GM12878 (cell line): ENCODE data around the gene GALNT18. TPM values are rescaled to one million over a fixed set of nuclear protein-coding genes. Genes with fewer than 3 reads are reported as not detected.
A peak's percentile ranks its signal among the peaks of the same experiment; 100 is the strongest.

Experiments
- ATAC-seq: fragments of 200-7000 bp; cut with Tn5 transposase; 3 replicates; pipeline ENCODE4 v1.9.1; 2020; ENCODE audit warnings: mild to moderate bottlenecking, moderate library complexity
- BruUV-seq: library from RNA; stranded (reverse); fragments of 400-500 nt; replicated peaks from 2 replicates; lab custom pipeline; 2021; lab: Mats Ljungman, UMichigan
- CTCF ChIA-PET: fragments of 300-600 bp; sonication (Branson Sonifier 250); formaldehyde crosslinking; extraction: SDS; loops from one replicate; lab custom pipeline; 2021; ENCODE audit warnings: inconsistent platforms; lab: Yijun Ruan, JAX
- POLR2A ChIA-PET: fragments of 350-600 bp; formaldehyde crosslinking; extraction: SDS; loops from one replicate; lab custom pipeline; 2021; ENCODE audit warnings: inconsistent platforms; lab: Charles Lee
- RAD21 ChIA-PET: fragments of 300-600 bp; sonication (Branson Sonifier 250); formaldehyde crosslinking; loops from one replicate; lab custom pipeline; 2023; ENCODE audit warnings: antibody characterized with exemption; ENCODE audit not compliant: unreplicated experiment; lab: Charles Lee
- SMC1A ChIA-PET: fragments of 300-600 bp; sonication (Branson Sonifier 250); formaldehyde crosslinking; loops from one replicate; lab custom pipeline; 2023; ENCODE audit not compliant: unreplicated experiment, uncharacterized antibody; lab: Charles Lee
- DNase-seq: peaks from one replicate; pipeline ENCODE4 v3.0.0-alpha.2; 2011; ENCODE audit warnings: low read depth, low spot score
- FAIRE-seq: peaks from 3 replicates; lab custom pipeline; 2011; peaks lifted over from hg19 to GRCh38; lab: Jason Lieb, UNC
- H2AFZ ChIP-seq: 2 replicates; pipeline ENCODE4 v1.6.0; 2011; ENCODE audit warnings: low read depth, low read length, control low read depth; ENCODE audit not compliant: control insufficient read depth
- H3K27ac ChIP-seq: 2 replicates; pipeline ENCODE4 v1.5.1; 2011; ENCODE audit warnings: control low read depth; ENCODE audit not compliant: control insufficient read depth, insufficient read depth
- H3K27me3 ChIP-seq, 2 experiments: replicated peaks in 1 of 2; 2 replicates each; pipeline versions ENCODE4 v1.6.0 to v1.6.1; 2011; ENCODE audit warnings: low read length in 1 of 2; ENCODE audit not compliant: control insufficient read depth in 2 of 2, insufficient read depth in 2 of 2
- H3K36me3 ChIP-seq, 2 experiments: 2 replicates each; pipeline ENCODE4 v1.5.1; 2011; ENCODE audit warnings: low read length in 1 of 2; ENCODE audit not compliant: control insufficient read depth in 2 of 2, insufficient read depth in 2 of 2
- H3K4me1 ChIP-seq: 2 replicates; pipeline ENCODE4 v1.6.1; 2011; ENCODE audit warnings: mild to moderate bottlenecking, low read length, moderate library complexity, mixed read lengths; ENCODE audit not compliant: control insufficient read depth, insufficient read depth
- H3K4me2 ChIP-seq: 2 replicates; pipeline ENCODE4 v1.6.0; 2011; ENCODE audit warnings: control low read depth; ENCODE audit not compliant: control insufficient read depth, insufficient read depth
- H3K4me3 ChIP-seq: fragments of 200-600 bp; sonication (generic); 2 replicates; pipeline ENCODE4 v1.5.1; 2016
- H3K79me2 ChIP-seq: 2 replicates; pipeline ENCODE4 v1.6.0; 2011; ENCODE audit warnings: low read length; ENCODE audit not compliant: control insufficient read depth, insufficient read depth
- H3K9ac ChIP-seq: 2 replicates; pipeline ENCODE4 v1.8.0; 2011; ENCODE audit warnings: low read length, control low read depth, mixed read lengths; ENCODE audit not compliant: control insufficient read depth, insufficient read depth
- H3K9me3 ChIP-seq: replicated peaks from 3 replicates; pipeline ENCODE4 v1.5.1; 2011; ENCODE audit warnings: mild to moderate bottlenecking, low read length; ENCODE audit not compliant: control insufficient read depth, insufficient read depth
- H4K20me1 ChIP-seq: 2 replicates; pipeline ENCODE4 v1.6.0; 2011; ENCODE audit not compliant: control insufficient read depth, insufficient read depth
- ATF7 ChIP-seq: fragments of 450-650 bp; IDR thresholded peaks from 2 replicates; pipeline ENCODE4 v1.6.1; 2016; ENCODE audit warnings: low read depth, mild to moderate bottlenecking
- BHLHE40 ChIP-seq, 2 experiments: fragments of 450-650 bp in 1 of 2; IDR thresholded peaks; 2 replicates each; pipeline ENCODE4 v1.6.1; 2011 to 2017; ENCODE audit warnings: low read depth in 2 of 2, borderline replicate concordance in 1 of 2, improper control_type of control experiment in 1 of 2, low read length in 1 of 2, mild to moderate bottlenecking in 1 of 2
- ELK1 ChIP-seq: IDR thresholded peaks from 2 replicates; pipeline ENCODE4 v1.6.1; 2012; ENCODE audit warnings: low read depth, low read length, improper control_type of control experiment
- HDAC2 ChIP-seq: fragments of 200-600 bp; sonication (generic); IDR thresholded peaks from 2 replicates; pipeline ENCODE4 v1.6.1; 2017
- LARP7 ChIP-seq: fragments of 450-650 bp; IDR thresholded peaks from 2 replicates; pipeline ENCODE4 v1.6.1; 2017; ENCODE audit warnings: mild to moderate bottlenecking
- MAX ChIP-seq: IDR thresholded peaks from 2 replicates; pipeline ENCODE4 v1.6.1; 2012; ENCODE audit warnings: low read depth, low read length, improper control_type of control experiment
- MEF2B ChIP-seq: fragments of 450-650 bp; IDR thresholded peaks from 2 replicates; pipeline ENCODE4 v1.6.1; 2018; ENCODE audit warnings: mild to moderate bottlenecking, moderate library complexity; ENCODE audit not compliant: partially characterized antibody, poor library complexity, severe bottlenecking
- NR2F1 ChIP-seq: fragments of 450-650 bp; conservative IDR thresholded peaks from 2 replicates; pipeline ENCODE4 v1.6.1; 2017; ENCODE audit warnings: mild to moderate bottlenecking
- POLR2AphosphoS5 ChIP-seq: IDR thresholded peaks from 2 replicates; pipeline ENCODE4 v1.6.1; 2011; ENCODE audit warnings: mild to moderate bottlenecking, low read length, inconsistent platforms
- SMAD1 ChIP-seq: fragments of 450-650 bp; IDR thresholded peaks from 2 replicates; pipeline ENCODE4 v1.6.1; 2018; ENCODE audit warnings: mild to moderate bottlenecking, low read depth; ENCODE audit not compliant: partially characterized antibody
- SREBF1 ChIP-seq: IDR thresholded peaks from 2 replicates; pipeline ENCODE4 v1.6.1; 2012; ENCODE audit warnings: mild to moderate bottlenecking, low read length
- STAT1 ChIP-seq: fragments of 450-650 bp; conservative IDR thresholded peaks from 2 replicates; pipeline ENCODE4 v1.6.1; 2014; ENCODE audit warnings: antibody characterized with exemption, mild to moderate bottlenecking
- ZBED1 ChIP-seq: IDR thresholded peaks from 2 replicates; pipeline ENCODE4 v1.6.1; 2016; ENCODE audit warnings: borderline replicate concordance
- ZNF622 ChIP-seq: fragments of 450-650 bp; IDR thresholded peaks from 2 replicates; pipeline ENCODE4 v1.6.1; 2017; ENCODE audit warnings: mild to moderate bottlenecking, inconsistent platforms
- ZZZ3 ChIP-seq: IDR thresholded peaks from 2 replicates; pipeline ENCODE4 v1.6.1; 2011; ENCODE audit warnings: low read depth; ENCODE audit not compliant: control insufficient read depth, insufficient read length
- WGBS: methylation state at CpG from one replicate; pipeline ENCODE4 v1.1.6; 2016; ENCODE audit warnings: low lambda C conversion rate; ENCODE audit not compliant: insufficient replicate concordance, insufficient coverage; ENCODE audit errors: missing lambda C conversion rate; 5-methylcytosine and 5-hydroxymethylcytosine counted together
- in situ Hi-C: fragments of 300-500 bp; cut with MboI; formaldehyde crosslinking; loops from 9 replicates; pipeline ENCODE4 v1.14.3; 2018; ENCODE audit warnings: mixed read lengths
- intact Hi-C: fragments of 100-400 bp; cut with micrococcal nuclease; formaldehyde crosslinking; loops from one replicate; pipeline ENCODE4 v1.14.2; 2022; ENCODE audit not compliant: unreplicated experiment
- polyA plus RNA-seq, 11 experiments: library from polyadenylated mRNA; depleted of rRNA in 4 of 11; unstranded in 6 of 11; stranded (reverse) in 5 of 11; fragments of >200 nt; fragmentation: Nextera tagmentation in 4 of 11; fragmentation: Illumina TruSeq in 1 of 11; extraction: Ambion mirVana in 4 of 11; extraction: Trizol in 1 of 11; gene quantifications; 1 replicate in 1 of 11; 2 replicates in 10 of 11; pipeline versions ENCODE4 v1.2.1 to v1.2.3, GENCODE V29; 2011 to 2016; ENCODE audit warnings: inconsistent platforms in 2 of 11, missing spikeins in 2 of 11, low read depth in 1 of 11
- total RNA-seq, 4 experiments: library from RNA; depleted of rRNA in 3 of 4; stranded (reverse); fragments of >200 nt in 3 of 4; fragmentation: Illumina TruSeq in 1 of 4; extraction: Trizol in 1 of 4; gene quantifications; 2 replicates each; pipeline versions ENCODE4 v1.2.1 to v1.2.3, GENCODE V29; 2013 to 2021

The GALNT18 gene
- total and polyA plus RNA-seq, 10 of the 15 experiments (the other 5 are each of a cell fraction or from before 2014, with no cell fraction given): 1.2 to 14.2 (median 6.3) TPM

GRCh38 chr11:11545285-11546275 lies 76.2 kb downstream of the GALNT18 start:
- no peaks in the 10 kb centered on the region for H3K36me3 ChIP-seq
- ATAC-seq (no peak), FAIRE-seq (no peak), DNase-seq (no peak)
- no peak overlapping the region for H3K4me3 ChIP-seq
- H3K27me3 ChIP-seq: no peaks in the 10 kb centered on the region
- BruUV-seq: no TSS peak
- no peaks in the 10 kb centered on the region; the same call in none of the 2 replicates for H3K79me2 ChIP-seq
- ChIA-PET SMC1A (interaction anchor here (0.5 to 1.0 kb wide), 2 partner anchors 23 to 48 kb away, joined by 3 to 4 read pairs; no protein-coding TSS in a partner anchor), CTCF (no interaction called here), POLR2A (no interaction called here), RAD21 (no interaction called here)
- H3K4me2 ChIP-seq: no peak overlapping the region
- TF ChIP-seq HDAC2: no peak
- no peak for TF ChIP-seq POLR2AphosphoS5
- no peak for TF ChIP-seq ZNF622
- TF ChIP-seq MEF2B: peak; percentile 32
- no peak for TF ChIP-seq ZBED1
- in situ Hi-C loops: no loop called here
- no peaks in the 10 kb centered on the region for H3K4me1 ChIP-seq
- H3K27ac ChIP-seq: no peak overlapping the region
- no peaks in the 10 kb centered on the region for H3K9me3 ChIP-seq
- no peaks in the 10 kb centered on the region for H4K20me1 ChIP-seq
- intact Hi-C loops: no loop called here
- 59% methylated on average over 5 of the region's 5 CpGs for WGBS
- H2AFZ ChIP-seq: no peak overlapping the region
- H3K9ac ChIP-seq: no peak overlapping the region

GRCh38 chr11:11543656-11544055 lies 78.1 kb downstream of the GALNT18 start:
- BruUV-seq: no TSS peak
- ATAC-seq: no peak
- POLR2A ChIA-PET: no interaction called here
- no peak overlapping the region for H3K27ac ChIP-seq
- intact Hi-C loops (no loop called here), in situ Hi-C loops (no loop called here)
- H3K4me1 ChIP-seq: no peaks in the 10 kb centered on the region
- no peaks in the 10 kb centered on the region for H3K36me3 ChIP-seq
- CTCF ChIA-PET: no interaction called here
- no peaks in the 10 kb centered on the region for H3K27me3 ChIP-seq
- DNase-seq: no peak
- H3K4me3 ChIP-seq: no peak overlapping the region
- H3K9ac ChIP-seq: no peak overlapping the region
- SMC1A ChIA-PET: no interaction called here
- no peak overlapping the region for H3K4me2 ChIP-seq
- no peak overlapping the region for H2AFZ ChIP-seq
- no peak for FAIRE-seq
- no peaks in the 10 kb centered on the region; the same call in none of the 2 replicates for H3K79me2 ChIP-seq
- RAD21 ChIA-PET: no interaction called here
- WGBS: 69% methylated on average over 7 of the region's 7 CpGs
- H3K9me3 ChIP-seq: no peaks in the 10 kb centered on the region
- H4K20me1 ChIP-seq: no peaks in the 10 kb centered on the region
- TF ChIP-seq STAT1: no peak
- no peak for TF ChIP-seq ZZZ3
- no peak for TF ChIP-seq HDAC2
- no peak for TF ChIP-seq ATF7
- no peak for TF ChIP-seq LARP7
- TF ChIP-seq ELK1: no peak
- TF ChIP-seq SREBF1: no peak
- TF ChIP-seq SMAD1: no peak
- TF ChIP-seq MAX: no peak
- no peak for TF ChIP-seq BHLHE40 (IDR thresholded peaks at IDR 0.05; ENCODE audit: borderline replicate concordance in 1 of 2, low read depth in 2 of 2, low read length in 1 of 2)
- no peak for TF ChIP-seq NR2F1
